Large intestine (tissue), 3 donors: ENCODE results near the gene ENO1. TPM values are rescaled to one million over a fixed set of nuclear protein-coding genes. Genes with fewer than 3 reads are reported as not detected.

Experiments
- DNase-seq, 2 donors: peaks; one replicate each; pipeline versions ENCODE4 v3.0.0 to v3.0.0-alpha.2; 2013
- H3K27ac ChIP-seq: one replicate; pipeline ENCODE4 v1.5.1; 2013; ENCODE audit warnings: low read length
- H3K27me3 ChIP-seq: 2 replicates; pipeline ENCODE4 v1.6.1; 2013; ENCODE audit warnings: low read length; ENCODE audit not compliant: control insufficient read depth, insufficient read depth
- H3K36me3 ChIP-seq: 2 replicates; pipeline ENCODE4 v1.6.1; 2013; ENCODE audit warnings: low read length; ENCODE audit not compliant: control insufficient read depth, insufficient read depth
- H3K4me1 ChIP-seq: one replicate; pipeline ENCODE4 v1.6.1; 2013; ENCODE audit warnings: low read length; ENCODE audit not compliant: control insufficient read depth, insufficient read depth
- H3K4me3 ChIP-seq: one replicate; pipeline ENCODE4 v1.5.1; 2013; ENCODE audit warnings: low read length
- H3K9me3 ChIP-seq: one replicate; pipeline ENCODE4 v1.6.1; 2013; ENCODE audit warnings: mild to moderate bottlenecking, low read depth, low read length, moderate library complexity; ENCODE audit not compliant: control insufficient read depth
- WGBS: methylation state at CpG from one replicate; pipeline ENCODE4 v1.1.5; 2013; ENCODE audit warnings: low lambda C conversion rate; ENCODE audit not compliant: insufficient coverage; 5-methylcytosine and 5-hydroxymethylcytosine counted together
- polyA plus RNA-seq: library from polyadenylated mRNA; unstranded; fragments of 120-200 nt; gene quantifications from one replicate; pipeline ENCODE4 v1.2.1, GENCODE V29; 2013

ENO1 gene
- polyA plus RNA-seq, 1 donor = 728 TPM

DNA sequence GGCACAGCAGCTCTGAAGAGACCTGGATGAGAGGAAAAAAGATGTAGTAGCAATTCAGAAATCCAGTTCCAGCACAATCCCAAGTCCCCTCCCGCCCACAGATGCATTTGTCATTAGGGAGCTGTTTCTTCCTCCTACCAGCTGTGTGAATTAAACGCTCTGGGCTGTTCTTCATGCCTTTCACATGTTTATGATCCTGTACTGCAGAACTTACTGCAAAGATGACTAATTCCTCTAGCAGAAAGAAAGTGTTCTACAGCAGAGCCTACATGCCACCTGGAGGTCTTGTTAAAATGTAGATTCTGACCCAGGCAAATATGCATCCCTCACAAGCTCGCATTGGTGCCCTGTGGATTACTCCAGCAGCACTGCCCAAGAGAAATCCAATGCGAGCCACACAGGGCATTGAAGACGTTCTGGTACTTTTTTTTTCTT lies 6.5 kb downstream of the ENO1 start:
- Histone ChIP-seq H3K9me3 (no peaks in the 10 kb centered on the region), H3K36me3 (peaks cover 87% of the 10 kb centered on the region)
- no CpG with 5 or more reads among the region's 5 CpGs for WGBS

DNA sequence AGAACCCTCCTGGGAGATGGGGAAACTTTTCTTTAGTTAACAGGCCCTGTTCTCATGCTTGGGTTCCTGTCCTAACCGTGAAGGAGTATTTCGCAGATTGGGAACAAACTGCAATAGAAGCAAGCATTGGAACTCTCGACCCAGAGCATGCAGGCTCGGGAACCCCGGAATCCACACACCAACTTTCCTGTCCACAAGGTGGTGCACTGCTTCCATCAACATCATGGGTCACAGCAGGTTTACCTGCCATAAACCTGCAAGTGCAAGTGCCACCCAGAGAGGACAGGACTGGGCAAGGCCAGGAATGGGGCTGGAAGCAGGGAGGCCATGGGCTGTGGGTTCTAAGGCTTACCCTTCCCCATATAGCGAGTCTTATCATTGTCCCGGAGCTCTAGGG lies 6.9 kb downstream of the ENO1 start:
- Histone ChIP-seq H3K4me3 (no peak overlapping the region), H3K4me1 (peaks cover 62% of the 10 kb centered on the region), H3K27ac (peak overlapping the region; percentile 52), H3K9me3 (no peaks in the 10 kb centered on the region), H3K27me3 (no peaks in the 10 kb centered on the region), H3K36me3 (peaks cover 91% of the 10 kb centered on the region)
- peak in 1 of 2 donors; percentile 48 for DNase-seq
- no CpG with 5 or more reads among the region's 7 CpGs for WGBS

More for the DNA sequence above, 6.5 kb downstream of the ENO1 start:
- no peaks in the 10 kb centered on the region for H3K27me3 ChIP-seq
- no peak overlapping the region for H3K4me3 ChIP-seq
- no peak for DNase-seq
- peaks cover 62% of the 10 kb centered on the region for H3K4me1 ChIP-seq
- H3K27ac ChIP-seq = peak overlapping the region; percentile 52

DNA sequence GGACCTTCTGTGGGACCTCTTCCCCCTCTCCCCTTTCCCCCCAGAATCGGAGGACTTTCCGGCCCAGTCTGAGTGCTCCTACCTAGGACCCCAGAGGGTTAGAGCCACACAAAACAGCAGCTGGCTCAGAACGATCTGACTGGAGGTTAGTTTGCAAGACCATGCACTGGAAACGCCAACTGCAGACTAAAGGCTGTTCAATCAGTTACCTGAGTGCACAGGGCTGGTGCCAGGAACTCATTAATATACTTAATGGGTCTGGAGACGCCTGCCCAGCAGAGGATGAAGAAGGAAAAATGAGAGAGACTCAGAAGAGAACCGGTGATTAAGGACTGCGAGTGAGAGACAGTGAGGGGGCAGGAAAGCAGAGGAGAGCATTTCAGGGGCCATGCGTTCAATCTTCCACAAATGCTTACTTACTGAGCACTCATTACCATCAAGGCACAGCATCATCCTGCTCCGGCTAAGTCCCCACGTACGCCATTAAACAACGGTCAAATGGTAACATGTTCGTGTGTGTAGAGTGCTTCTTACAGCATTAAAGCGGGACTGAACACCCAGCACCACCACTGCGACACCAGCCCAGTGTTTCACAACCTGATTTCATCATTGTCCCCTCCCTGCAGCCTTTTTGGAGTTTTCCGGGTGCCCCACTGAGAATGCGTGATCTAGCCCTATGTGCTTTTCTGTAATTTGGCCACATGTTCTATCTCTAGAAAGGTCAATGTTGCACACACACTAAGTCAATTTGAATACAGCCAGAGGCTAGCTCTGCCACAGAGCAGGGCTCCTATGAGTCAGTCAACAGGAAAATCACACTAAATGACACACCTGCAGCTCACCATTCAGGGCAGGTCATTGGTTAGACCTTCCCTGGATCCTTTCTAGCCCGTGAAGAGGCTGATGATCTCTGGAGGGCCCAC lies 7.6 kb downstream of the ENO1 start:
- H3K36me3 ChIP-seq = peaks cover 97% of the 10 kb centered on the region

DNA sequence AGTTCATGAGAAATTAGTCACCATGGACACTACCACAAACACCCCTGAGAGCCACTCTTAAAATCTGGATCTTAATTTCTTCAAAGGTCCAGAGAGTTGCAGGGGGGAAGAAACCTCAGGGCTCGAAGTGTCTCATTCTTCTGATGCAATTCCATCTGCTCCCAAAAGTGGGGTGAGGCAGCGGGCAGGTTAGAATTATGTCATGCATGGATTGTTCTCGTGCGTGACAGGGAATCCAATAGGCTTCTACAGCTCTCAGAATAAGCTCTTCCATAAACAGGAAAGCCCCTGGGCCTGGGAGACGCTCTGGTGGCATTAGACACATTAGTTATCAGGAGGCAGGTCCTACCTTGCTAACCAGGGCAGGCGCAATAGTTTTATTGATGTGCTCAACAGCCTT lies 8.4 kb downstream of the ENO1 start:
- Histone ChIP-seq H3K36me3 (peaks cover 97% of the 10 kb centered on the region), H3K27ac (peak overlapping the region; percentile 18), H3K4me3 (no peak overlapping the region), H3K27me3 (no peaks in the 10 kb centered on the region), H3K4me1 (peaks cover 52% of the 10 kb centered on the region), H3K9me3 (no peaks in the 10 kb centered on the region)
- no CpG with 5 or more reads among the region's 6 CpGs for WGBS
- no peak for DNase-seq

More for the DNA sequence above, 7.6 kb downstream of the ENO1 start:
- H3K9me3 ChIP-seq = no peaks in the 10 kb centered on the region
- H3K4me1 ChIP-seq = peaks cover 58% of the 10 kb centered on the region
- H3K4me3 ChIP-seq = no peak overlapping the region
- peak overlapping the region; percentile 52 for H3K27ac ChIP-seq
- peak in 1 of 2 donors; percentile 26 for DNase-seq
- H3K27me3 ChIP-seq = no peaks in the 10 kb centered on the region
- 100% methylated on average over 2 of the region's 18 CpGs for WGBS

DNA sequence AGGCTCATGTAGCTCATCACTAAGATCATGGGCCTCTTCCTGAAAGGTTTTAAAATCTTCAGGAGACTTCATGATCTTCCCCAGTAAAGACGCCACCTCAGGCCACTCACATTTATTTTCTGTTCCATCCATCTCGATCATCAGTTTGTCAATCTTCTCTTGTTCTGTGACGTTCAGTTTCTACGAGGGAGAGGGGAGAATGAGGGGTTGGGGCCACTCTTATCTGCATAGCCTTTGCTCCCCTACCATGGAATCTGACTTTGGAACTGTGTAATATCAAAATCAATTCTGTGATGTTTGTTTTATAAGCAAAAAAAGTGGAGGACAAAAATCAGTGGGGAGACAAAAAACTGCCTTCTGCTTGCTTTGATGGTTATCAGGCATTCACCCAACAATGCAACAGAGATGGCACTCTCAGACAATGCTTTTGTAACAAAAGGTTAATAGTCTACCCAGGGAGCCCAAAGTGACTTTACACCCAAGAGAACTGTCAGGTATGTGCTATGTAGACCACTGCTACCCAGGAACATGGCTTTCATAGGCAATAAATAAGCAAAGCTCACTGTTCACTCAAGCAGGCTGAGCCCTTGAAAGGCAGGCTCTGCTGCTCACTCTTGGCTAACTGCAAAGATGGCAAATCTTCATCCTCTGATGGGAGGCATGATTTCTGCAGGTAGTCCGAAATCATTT lies 10.5 kb downstream of the ENO1 start:
- no peaks in the 10 kb centered on the region for H3K27me3 ChIP-seq
- no CpG with 5 or more reads among the region's 5 CpGs for WGBS
- DNase-seq = no peak
- peaks cover 34% of the 10 kb centered on the region for H3K4me1 ChIP-seq
- H3K9me3 ChIP-seq = no peaks in the 10 kb centered on the region
- no peak overlapping the region for H3K27ac ChIP-seq
- H3K4me3 ChIP-seq = no peak overlapping the region
- peaks cover 98% of the 10 kb centered on the region for H3K36me3 ChIP-seq

DNA sequence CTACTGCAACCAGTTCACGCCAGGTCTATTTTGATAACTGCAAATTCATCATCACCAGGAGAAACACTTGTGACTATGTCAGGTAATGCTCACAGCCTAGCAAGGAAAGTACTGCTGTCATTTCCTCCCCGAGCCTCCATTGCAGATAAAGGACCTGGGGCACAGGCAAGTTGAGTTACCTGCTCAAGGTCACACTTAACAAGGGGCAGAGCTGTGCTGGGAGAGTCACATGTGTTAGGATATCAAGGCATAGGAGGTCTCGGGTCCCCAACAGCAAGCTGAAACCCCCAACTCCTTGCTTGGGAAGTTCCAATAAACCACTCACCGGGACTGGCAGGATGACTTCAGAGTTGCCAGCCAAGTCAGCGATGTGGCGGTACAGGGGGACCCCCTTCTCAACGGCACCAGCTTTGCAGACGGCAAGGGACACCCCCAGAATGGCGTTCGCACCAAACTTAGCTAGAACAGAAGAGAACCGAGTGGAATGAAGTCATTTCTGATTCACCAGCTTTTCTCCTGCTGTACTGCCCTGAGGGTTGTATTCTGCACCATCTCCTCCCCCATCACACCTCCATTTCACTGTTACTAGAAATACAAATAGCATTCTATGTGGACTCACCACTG lies 11.6 kb downstream of the ENO1 start:
- no peaks in the 10 kb centered on the region for H3K9me3 ChIP-seq
- DNase-seq = no peak
- H3K4me1 ChIP-seq = peaks cover 22% of the 10 kb centered on the region
- no peak overlapping the region for H3K4me3 ChIP-seq
- WGBS = no CpG with 5 or more reads among the region's 11 CpGs
- no peaks in the 10 kb centered on the region for H3K27me3 ChIP-seq
- peaks cover 98% of the 10 kb centered on the region for H3K36me3 ChIP-seq
- no peak overlapping the region for H3K27ac ChIP-seq

DNA sequence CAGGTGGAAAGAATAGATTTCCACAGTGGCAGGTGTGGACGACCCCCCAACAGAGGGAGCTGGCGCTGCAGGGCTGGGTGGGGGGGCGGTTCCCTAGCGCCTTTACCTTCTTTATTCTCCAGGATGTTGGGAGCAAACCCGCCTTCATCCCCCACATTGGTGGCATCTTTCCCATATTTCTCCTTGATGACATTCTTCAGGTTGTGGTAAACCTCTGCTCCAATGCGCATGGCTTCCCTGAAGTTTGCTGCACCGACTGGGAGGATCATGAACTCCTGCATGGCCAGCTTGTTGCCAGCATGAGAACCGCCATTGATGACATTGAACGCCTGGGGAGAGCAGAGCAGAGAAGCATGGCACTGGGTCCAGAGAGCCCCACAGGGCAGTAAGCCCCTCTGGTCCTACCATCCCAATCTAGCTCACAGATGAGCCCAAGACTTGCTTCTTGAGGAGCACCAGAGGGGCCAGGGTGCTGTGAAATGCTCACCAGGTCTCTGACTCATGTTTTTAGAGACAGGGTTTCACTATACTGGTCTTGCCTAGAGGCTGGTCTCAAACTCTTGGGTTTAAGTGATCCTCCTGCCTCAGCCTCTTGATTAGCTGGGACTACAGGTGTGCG lies 12.2 kb downstream of the ENO1 start:
- no CpG with 5 or more reads among the region's 10 CpGs for WGBS

DNA sequence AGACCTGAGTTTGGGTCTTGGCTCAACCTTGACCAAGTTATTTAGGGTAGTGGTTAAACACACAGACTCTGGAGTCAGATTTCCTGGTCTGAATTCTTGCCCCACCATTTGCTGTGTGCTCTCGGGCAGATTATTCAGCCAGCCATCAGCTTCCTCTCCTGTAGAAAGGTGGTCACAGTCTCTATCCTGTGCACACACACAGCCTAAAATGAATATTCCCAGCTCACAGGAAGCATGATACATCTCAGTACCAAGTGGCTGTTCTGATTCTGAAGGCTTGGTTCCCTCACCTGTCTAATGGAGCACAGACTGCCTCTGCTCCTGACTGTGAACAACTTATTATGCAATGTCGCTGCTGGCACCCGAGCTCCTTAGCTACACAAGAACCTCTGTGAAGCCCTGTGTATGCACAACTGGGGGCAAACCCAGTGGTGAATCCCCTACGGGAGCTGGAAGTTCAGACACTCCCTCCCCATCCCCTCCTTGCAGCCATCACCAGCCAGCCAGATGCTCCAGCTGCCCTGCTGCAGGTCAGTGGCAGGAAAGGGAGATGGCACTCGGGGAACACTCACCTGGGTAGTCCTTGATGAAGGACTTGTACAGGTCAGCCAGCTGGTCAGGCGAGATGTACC lies 13.7 kb downstream of the ENO1 start:
- Histone ChIP-seq H3K4me1 (peaks cover 2% of the 10 kb centered on the region), H3K9me3 (no peaks in the 10 kb centered on the region), H3K27me3 (no peaks in the 10 kb centered on the region), H3K27ac (no peak overlapping the region), H3K36me3 (peaks cover 96% of the 10 kb centered on the region), H3K4me3 (no peak overlapping the region)
- no peak for DNase-seq
- WGBS = no CpG with 5 or more reads among the region's 6 CpGs

More for the DNA sequence above, 12.2 kb downstream of the ENO1 start:
- Histone ChIP-seq H3K27me3 (no peaks in the 10 kb centered on the region), H3K4me3 (no peak overlapping the region), H3K36me3 (peaks cover 98% of the 10 kb centered on the region), H3K27ac (no peak overlapping the region), H3K9me3 (no peaks in the 10 kb centered on the region), H3K4me1 (peaks cover 16% of the 10 kb centered on the region)
- no peak for DNase-seq

DNA sequence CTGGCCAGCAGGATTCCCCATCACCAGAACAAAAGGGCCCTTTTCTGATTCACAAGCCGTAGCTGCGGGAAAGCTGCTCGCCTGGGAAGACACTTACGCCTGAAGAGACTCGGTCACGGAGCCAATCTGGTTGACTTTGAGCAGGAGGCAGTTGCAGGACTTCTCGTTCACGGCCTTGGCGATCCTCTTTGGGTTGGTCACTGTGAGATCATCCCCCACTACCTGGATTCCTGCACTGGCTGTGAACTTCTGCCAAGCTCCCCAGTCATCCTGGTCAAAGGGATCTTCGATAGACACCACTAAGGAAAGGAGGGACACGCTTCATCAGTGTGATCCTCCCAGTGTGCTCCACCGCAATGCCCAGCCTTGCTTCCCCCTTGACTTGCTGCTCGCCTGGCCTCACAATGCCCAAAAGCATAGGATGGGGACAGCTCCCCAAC lies 14.7 kb downstream of the ENO1 start:
- no peaks in the 10 kb centered on the region for H3K9me3 ChIP-seq
- H3K27me3 ChIP-seq = no peaks in the 10 kb centered on the region
- H3K4me1 ChIP-seq = peaks cover 6% of the 10 kb centered on the region
- DNase-seq = no peak
- H3K36me3 ChIP-seq = peaks cover 86% of the 10 kb centered on the region
- no peak overlapping the region for H3K27ac ChIP-seq
- WGBS = no CpG with 5 or more reads among the region's 13 CpGs
- no peak overlapping the region for H3K4me3 ChIP-seq
